ENCODE data around the gene SCAMP3.
"Not testable (repeated sequence)": the region's sequence is repeated elsewhere in the genome, so short reads cannot be mapped to it uniquely, and the experiment has no call there.

- TF ChIP-seq, protein P1, sequence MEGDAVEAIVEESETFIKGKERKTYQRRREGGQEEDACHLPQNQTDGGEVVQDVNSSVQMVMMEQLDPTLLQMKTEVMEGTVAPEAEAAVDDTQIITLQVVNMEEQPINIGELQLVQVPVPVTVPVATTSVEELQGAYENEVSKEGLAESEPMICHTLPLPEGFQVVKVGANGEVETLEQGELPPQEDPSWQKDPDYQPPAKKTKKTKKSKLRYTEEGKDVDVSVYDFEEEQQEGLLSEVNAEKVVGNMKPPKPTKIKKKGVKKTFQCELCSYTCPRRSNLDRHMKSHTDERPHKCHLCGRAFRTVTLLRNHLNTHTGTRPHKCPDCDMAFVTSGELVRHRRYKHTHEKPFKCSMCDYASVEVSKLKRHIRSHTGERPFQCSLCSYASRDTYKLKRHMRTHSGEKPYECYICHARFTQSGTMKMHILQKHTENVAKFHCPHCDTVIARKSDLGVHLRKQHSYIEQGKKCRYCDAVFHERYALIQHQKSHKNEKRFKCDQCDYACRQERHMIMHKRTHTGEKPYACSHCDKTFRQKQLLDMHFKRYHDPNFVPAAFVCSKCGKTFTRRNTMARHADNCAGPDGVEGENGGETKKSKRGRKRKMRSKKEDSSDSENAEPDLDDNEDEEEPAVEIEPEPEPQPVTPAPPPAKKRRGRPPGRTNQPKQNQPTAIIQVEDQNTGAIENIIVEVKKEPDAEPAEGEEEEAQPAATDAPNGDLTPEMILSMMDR (conservative IDR thresholded peaks at IDR 0.05; ENCODE audit: low read depth, low read length) = not testable (repeated sequence)
- TF ChIP-seq RFX5, POLR2A, USF2, MAFK, NFE2L2 (IDR thresholded peaks at IDR 0.05; ENCODE audit: low read depth, low read length): not testable (repeated sequence)
Observed at GRCh38 chr1:155211381-155212050, 50.6 kb downstream of the SCAMP3 start.
